Right atrium auricular region (tissue), 2 donors: Measurements from ENCODE around the gene SLC27A3. TPM values are rescaled to one million over a fixed set of nuclear protein-coding genes. Genes with fewer than 3 reads are reported as not detected.
"Not testable (repeated sequence)": the region's sequence is repeated elsewhere in the genome, so short reads cannot be mapped to it uniquely, and the experiment has no call there.

Experiments used
- DNase-seq: peaks from one replicate; pipeline ENCODE4 v3.0.0-alpha.2; 2019; ENCODE audit warnings: low spot score
- H3K27ac ChIP-seq, 2 donors: fragments of 200-600 bp; sonication (generic); 1 replicate in 1 of 2; 2 replicates in 1 of 2; pipeline ENCODE4 v1.5.1; 2016 to 2019
- H3K27me3 ChIP-seq, 2 donors: fragments of 200-600 bp; sonication (generic); one replicate each; pipeline versions ENCODE4 v1.5.1 to v1.6.0; 2017 to 2019
- H3K36me3 ChIP-seq: fragments of 200-600 bp; sonication (generic); one replicate; pipeline ENCODE4 v1.5.1; 2016
- H3K4me1 ChIP-seq, 2 donors: fragments of 200-600 bp; sonication (generic); one replicate each; pipeline versions ENCODE4 v1.5.1 to v1.6.0; 2017 to 2019
- H3K4me3 ChIP-seq, 2 donors: fragments of 200-600 bp; sonication (generic); 1 replicate in 1 of 2; 2 replicates in 1 of 2; pipeline ENCODE4 v1.5.1; 2017 to 2019; ENCODE audit warnings: mild to moderate bottlenecking in 1 of 2, moderate library complexity in 1 of 2
- H3K9me3 ChIP-seq, 2 donors: fragments of 200-600 bp; sonication (generic); one replicate each; pipeline ENCODE4 v1.5.1; 2019
- CTCF ChIP-seq, 2 donors: fragments of 200-600 bp; sonication (generic); IDR thresholded peaks; one replicate each; pipeline ENCODE4 v1.5.1; 2019; ENCODE audit warnings: antibody characterized with exemption in 2 of 2
- total RNA-seq, 2 donors: library from RNA; depleted of rRNA; stranded (reverse); fragments of >200 nt; gene quantifications; one replicate each; pipeline ENCODE4 v1.1.0, GENCODE V29; 2016

The SLC27A3 gene
- total RNA-seq, 2 donors from 2014 or later = 9.9 to 20.1 TPM

- no peaks in the 10 kb centered on the region for H3K9me3 ChIP-seq
- no peaks in the 10 kb centered on the region for H3K36me3 ChIP-seq
- TF ChIP-seq CTCF (IDR thresholded peaks at IDR 0.05) = no peak
- H3K4me3 ChIP-seq = no peak overlapping the region
- peaks cover 0 to 66% of the 10 kb centered on the region in 2 donors for H3K4me1 ChIP-seq
- no peaks in the 10 kb centered on the region for H3K27me3 ChIP-seq
- H3K27ac ChIP-seq = no peak overlapping the region
- no peak for DNase-seq
Observed at GRCh38 chr1:153779781-153780541, 4.8 kb downstream of the SLC27A3 start.

- Histone ChIP-seq H3K4me3 (no peak overlapping the region), H3K27me3 (no peaks in the 10 kb centered on the region), H3K27ac (no peak overlapping the region), H3K4me1 (peaks cover 0 to 60% of the 10 kb centered on the region in 2 donors), H3K9me3 (no peaks in the 10 kb centered on the region), H3K36me3 (no peaks in the 10 kb centered on the region)
- TF ChIP-seq CTCF (IDR thresholded peaks at IDR 0.05) = no peak
- no peak for DNase-seq
Observed at GRCh38 chr1:153780551-153780950, 5.3 kb downstream of the SLC27A3 start.

- not testable (repeated sequence) for H3K27me3 ChIP-seq, DNase-seq, H3K36me3 ChIP-seq, H3K9me3 ChIP-seq
- peak overlapping the region in 1 of 2 donors; percentile 70 for H3K4me3 ChIP-seq
- peak overlapping the region; percentile 96 to 98 for H3K27ac ChIP-seq
- H3K4me1 ChIP-seq = peaks cover 0 to 39% of the 10 kb centered on the region in 2 donors
Observed at GRCh38 chr1:153782648-153783047, 7.4 kb downstream of the SLC27A3 start.

GRCh38 chr1:153783233-153784190 is 8.3 kb downstream of the SLC27A3 start:
- no peaks in the 10 kb centered on the region for H3K27me3 ChIP-seq

GRCh38 chr1:153786038-153786790 is 11.0 kb downstream of the SLC27A3 start:
- no peaks in the 10 kb centered on the region for H3K27me3 ChIP-seq
- H3K9me3 ChIP-seq = no peaks in the 10 kb centered on the region
- H3K27ac ChIP-seq = no peak overlapping the region
- DNase-seq = no peak
- no peak overlapping the region for H3K4me3 ChIP-seq
- no peak for TF ChIP-seq CTCF (IDR thresholded peaks at IDR 0.05)
- peaks cover 0 to 21% of the 10 kb centered on the region in 2 donors for H3K4me1 ChIP-seq
- H3K36me3 ChIP-seq = no peaks in the 10 kb centered on the region

More at GRCh38 chr1:153783233-153784190, 8.3 kb downstream of the SLC27A3 start:
- peaks cover 0 to 30% of the 10 kb centered on the region in 2 donors for H3K4me1 ChIP-seq
- H3K9me3 ChIP-seq = no peaks in the 10 kb centered on the region
- H3K36me3 ChIP-seq = no peaks in the 10 kb centered on the region
- H3K27ac ChIP-seq = peak overlapping the region; percentile 96 to 98
- peak; percentile 89 for DNase-seq
- H3K4me3 ChIP-seq = peak overlapping the region; percentile 61 to 70
- peak in 1 of 2 donors; percentile 15 for TF ChIP-seq CTCF (IDR thresholded peaks at IDR 0.05)
